ENCODE data around the gene PRELID2. TPM values are rescaled to one million over a fixed set of nuclear protein-coding genes. Genes with fewer than 3 reads are reported as not detected.
"Not testable (repeated sequence)": the region's sequence is repeated elsewhere in the genome, so short reads cannot be mapped to it uniquely, and the experiment has no call there.

Gene PRELID2
- total and polyA plus RNA-seq, 10 donors: 1.4 to 10.0 (median 5.5) TPM

- TF ChIP-seq POLR2AphosphoS5 (IDR thresholded peaks at IDR 0.05): no peak
- TF ChIP-seq CTCF (IDR thresholded peaks at IDR 0.05 in 8 of 11, conservative IDR thresholded peaks at IDR 0.05 in 3 of 11): no peak
- TF ChIP-seq POLR2A (IDR thresholded peaks at IDR 0.05): no peak
- Histone ChIP-seq H3K27me3 (replicated peaks in 1 of 7) (no peaks in the 10 kb centered on the region), H3K4me1 (no peaks in the 10 kb centered on the region), H3K9me3 (peaks cover 0 to 55% (median 15%) of the 10 kb centered on the region in 8 donors), H3K4me3 (no peak overlapping the region), H3K27ac (no peak overlapping the region), H3K36me3 (no peaks in the 10 kb centered on the region)
- intact Hi-C loops (cut with DNase I; ENCODE audit: low total_unique reads): no loop called here
- no peak for DNase-seq
- 94 to 98% (median 96%) methylated on average over 11 to 14 of the region's 14 CpGs for WGBS, 5 donors
Measured at GRCh38 chr5:145743396-145744061, 91.6 kb downstream of the PRELID2 start.

- H3K4me1 ChIP-seq: no peaks in the 10 kb centered on the region
- TF ChIP-seq POLR2A (IDR thresholded peaks at IDR 0.05): no peak
- no peak for TF ChIP-seq CTCF (IDR thresholded peaks at IDR 0.05 in 8 of 11, conservative IDR thresholded peaks at IDR 0.05 in 3 of 11)
- TF ChIP-seq POLR2AphosphoS5 (IDR thresholded peaks at IDR 0.05): no peak
- DNase-seq: no peak
- H3K27me3 ChIP-seq (replicated peaks in 1 of 7): no peaks in the 10 kb centered on the region
- H3K9me3 ChIP-seq: peaks cover 0 to 27% (median 8%) of the 10 kb centered on the region in 8 donors
- no peak overlapping the region for H3K4me3 ChIP-seq
- intact Hi-C loops (cut with DNase I; ENCODE audit: low total_unique reads): no loop called here
- H3K27ac ChIP-seq: no peak overlapping the region
- no peaks in the 10 kb centered on the region for H3K36me3 ChIP-seq
Measured at GRCh38 chr5:145739843-145740242, 95.3 kb downstream of the PRELID2 start.

- no peaks in the 10 kb centered on the region for H3K27me3 ChIP-seq (replicated peaks in 1 of 7)
- H3K36me3 ChIP-seq: peaks cover 0 to 10% (median 0%) of the 10 kb centered on the region in 6 donors
- intact Hi-C loops (cut with DNase I; ENCODE audit: low total_unique reads): no loop called here
- no peak for DNase-seq
- TF ChIP-seq POLR2A (IDR thresholded peaks at IDR 0.05): no peak
- no peak for TF ChIP-seq CTCF (IDR thresholded peaks at IDR 0.05 in 8 of 11, conservative IDR thresholded peaks at IDR 0.05 in 3 of 11)
- TF ChIP-seq POLR2AphosphoS5 (IDR thresholded peaks at IDR 0.05): no peak
- no peaks in the 10 kb centered on the region for H3K4me1 ChIP-seq
- no peak overlapping the region for H3K4me3 ChIP-seq
- peaks cover 0 to 17% (median 7%) of the 10 kb centered on the region in 8 donors for H3K9me3 ChIP-seq
- no peak overlapping the region for H3K27ac ChIP-seq
Measured at GRCh38 chr5:145738227-145738626, 96.9 kb downstream of the PRELID2 start.

GRCh38 chr5:145737578-145737977 lies 97.6 kb downstream of the PRELID2 start:
- Histone ChIP-seq H3K27me3 (replicated peaks in 1 of 7) (no peaks in the 10 kb centered on the region), H3K36me3 (peaks cover 0 to 10% (median 0%) of the 10 kb centered on the region in 6 donors), H3K4me1 (no peaks in the 10 kb centered on the region), H3K9me3 (peaks cover 0 to 12% (median 7%) of the 10 kb centered on the region in 8 donors), H3K4me3 (no peak overlapping the region), H3K27ac (no peak overlapping the region)
- intact Hi-C loops (cut with DNase I; ENCODE audit: low total_unique reads): no loop called here
- DNase-seq: no peak
- TF ChIP-seq POLR2A (IDR thresholded peaks at IDR 0.05): no peak
- TF ChIP-seq POLR2AphosphoS5 (IDR thresholded peaks at IDR 0.05): no peak
- TF ChIP-seq CTCF (IDR thresholded peaks at IDR 0.05 in 8 of 11, conservative IDR thresholded peaks at IDR 0.05 in 3 of 11): no peak
- 88 to 100% (median 100%) methylated on average over 1 of the region's 1 CpG for WGBS, 5 donors

GRCh38 chr5:145729956-145730355 lies 105.2 kb downstream of the PRELID2 start:
- peaks cover 0 to 20% (median 0%) of the 10 kb centered on the region in 6 donors for H3K36me3 ChIP-seq
- H3K4me1 ChIP-seq; DNase-seq; H3K27ac ChIP-seq; H3K27me3 ChIP-seq (replicated peaks in 1 of 7); H3K4me3 ChIP-seq; intact Hi-C loops (cut with DNase I; ENCODE audit: low total_unique reads): not testable (repeated sequence)
- WGBS, 5 donors: 89 to 100% (median 94%) methylated on average over 1 of the region's 1 CpG
- H3K9me3 ChIP-seq: peaks cover 0 to 63% (median 49%) of the 10 kb centered on the region in 8 donors
